ENCODE measurements around the gene EEF1E1.
"Not testable (repeated sequence)": the region's sequence is repeated elsewhere in the genome, so short reads cannot be mapped to it uniquely, and the experiment has no call there.

EEF1E1 gene

GRCh38 chr6:8063761-8064637 is 38.3 kb downstream of the EEF1E1 start, which contains the start of gene BLOC1S5:
TSS of gene BLOC1S5 (minus strand) at chr6:8064389. CDS start at chr6:8064376, 13 bp downstream.
- DNase-seq (ENCODE audit: low read depth) = peak; percentile 97

GRCh38 chr6:8061736-8062135 is 40.6 kb downstream of the EEF1E1 start:
- no peak for DNase-seq (ENCODE audit: low read depth)

- no peak for DNase-seq (ENCODE audit: low read depth)
Measured at GRCh38 chr6:8060346-8060745, 42.0 kb downstream of the EEF1E1 start.

GRCh38 chr6:8059129-8059528 is 43.2 kb downstream of the EEF1E1 start:
- DNase-seq (ENCODE audit: low read depth) = peak; percentile 60

- peak; percentile 31 for DNase-seq (ENCODE audit: low read depth)
Measured at GRCh38 chr6:8057793-8058192, 44.6 kb downstream of the EEF1E1 start.

GRCh38 chr6:8057263-8057662 is 45.1 kb downstream of the EEF1E1 start:
- peak; percentile 54 for DNase-seq (ENCODE audit: low read depth)

GRCh38 chr6:8054276-8054675 is 48.1 kb downstream of the EEF1E1 start:
- peak; percentile 66 for DNase-seq (ENCODE audit: low read depth)

- DNase-seq (ENCODE audit: low read depth) = peak; percentile 83
Measured at GRCh38 chr6:8047541-8048292, 54.6 kb downstream of the EEF1E1 start.

GRCh38 chr6:8045769-8046168 is 56.6 kb downstream of the EEF1E1 start:
- not testable (repeated sequence) for DNase-seq (ENCODE audit: low read depth)

GRCh38 chr6:8043221-8043620 is 59.1 kb downstream of the EEF1E1 start:
- DNase-seq (ENCODE audit: low read depth) = peak; percentile 75

- no peak for DNase-seq (ENCODE audit: low read depth)
Measured at GRCh38 chr6:8041913-8042583, 60.3 kb downstream of the EEF1E1 start.

GRCh38 chr6:8034107-8034506 is 68.2 kb downstream of the EEF1E1 start:
- DNase-seq (ENCODE audit: low read depth) = not testable (repeated sequence)

- no peak for DNase-seq (ENCODE audit: low read depth)
Measured at GRCh38 chr6:8030920-8031319, 71.4 kb downstream of the EEF1E1 start.
